Stimulated activated CD8-positive, alpha-beta memory T cell treated with anti-CD3 and anti-CD28 coated beads, Interleukin-7, amount 100 ng/mL, for 24 hours (primary cell): ENCODE data around the gene RANBP6.

Experiments
- DNase-seq: peaks from one replicate; pipeline ENCODE4 v3.0.0-alpha.2; 2020; ENCODE audit warnings: low read depth

Gene RANBP6

DNA sequence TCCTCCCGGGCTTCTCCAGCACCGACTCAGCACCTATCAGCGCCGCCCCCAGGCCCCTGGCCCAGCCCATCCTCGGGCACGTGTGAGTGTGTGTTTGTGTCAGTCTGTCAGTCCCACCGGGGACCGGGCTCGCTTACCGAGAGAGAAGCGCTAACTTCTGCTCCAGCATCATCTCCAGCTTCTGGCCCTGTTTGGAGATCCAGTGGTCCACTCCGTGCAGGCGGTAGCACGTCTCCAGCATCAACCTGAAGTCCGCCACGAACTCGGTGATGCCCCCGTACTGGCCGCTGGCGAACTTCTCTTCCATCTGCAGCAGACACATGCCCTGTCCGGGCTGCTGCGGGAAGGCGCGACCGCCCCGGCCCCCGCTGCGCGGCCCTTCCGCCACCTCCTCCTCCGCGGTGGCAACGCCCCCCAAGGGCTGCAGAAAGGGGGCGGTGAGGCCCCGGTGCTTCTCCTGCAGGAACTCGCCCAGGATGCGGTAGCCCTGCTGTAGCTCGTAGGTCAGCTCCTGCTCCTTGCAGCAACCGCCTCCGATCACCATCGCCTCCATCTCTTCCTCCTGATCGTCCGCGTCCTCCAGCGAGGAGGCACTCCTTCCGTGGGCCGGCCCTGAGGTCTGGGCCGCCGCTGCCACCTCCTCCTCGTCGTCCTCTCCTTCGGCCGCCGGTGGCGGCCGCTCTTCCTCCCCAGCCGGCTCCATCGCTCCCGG, 8.2 kb downstream of the RANBP6 start:
- DNase-seq, result peak; percentile 92

DNA sequence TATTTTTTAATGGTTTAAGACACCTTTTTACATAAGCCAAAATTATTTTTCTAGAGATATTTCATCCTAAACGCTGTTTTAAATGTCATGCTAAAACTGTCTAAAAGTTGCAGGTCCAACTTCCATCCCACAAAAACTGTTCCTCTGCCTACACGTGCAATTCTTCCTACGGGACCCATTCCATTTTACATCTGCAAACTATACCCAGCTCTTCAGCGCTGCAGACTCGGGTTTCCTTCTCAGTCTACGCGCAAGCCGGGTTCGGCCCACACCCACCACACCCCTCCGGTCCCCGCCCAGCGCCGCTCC, 8.7 kb downstream of the RANBP6 start:
- no peak for DNase-seq

DNA sequence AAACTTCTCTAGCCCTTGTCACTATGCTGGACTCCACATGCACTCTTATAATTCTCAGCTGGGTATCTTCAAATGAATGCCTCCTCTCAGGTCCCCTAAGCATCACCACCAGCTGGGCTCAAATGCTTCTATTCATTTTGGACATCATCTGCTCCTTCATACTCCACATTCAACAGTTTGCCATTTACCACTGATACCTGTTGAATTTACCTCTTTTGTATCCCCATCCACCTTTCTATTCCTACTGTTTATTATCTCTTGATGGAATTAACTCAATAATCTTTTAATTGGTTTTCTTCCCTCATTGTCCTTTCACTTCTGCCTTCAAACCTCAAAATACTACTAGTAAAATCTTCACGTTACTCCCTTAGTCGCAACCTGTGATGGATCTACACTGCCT, 14.5 kb downstream of the RANBP6 start:
- DNase-seq, result no peak

DNA sequence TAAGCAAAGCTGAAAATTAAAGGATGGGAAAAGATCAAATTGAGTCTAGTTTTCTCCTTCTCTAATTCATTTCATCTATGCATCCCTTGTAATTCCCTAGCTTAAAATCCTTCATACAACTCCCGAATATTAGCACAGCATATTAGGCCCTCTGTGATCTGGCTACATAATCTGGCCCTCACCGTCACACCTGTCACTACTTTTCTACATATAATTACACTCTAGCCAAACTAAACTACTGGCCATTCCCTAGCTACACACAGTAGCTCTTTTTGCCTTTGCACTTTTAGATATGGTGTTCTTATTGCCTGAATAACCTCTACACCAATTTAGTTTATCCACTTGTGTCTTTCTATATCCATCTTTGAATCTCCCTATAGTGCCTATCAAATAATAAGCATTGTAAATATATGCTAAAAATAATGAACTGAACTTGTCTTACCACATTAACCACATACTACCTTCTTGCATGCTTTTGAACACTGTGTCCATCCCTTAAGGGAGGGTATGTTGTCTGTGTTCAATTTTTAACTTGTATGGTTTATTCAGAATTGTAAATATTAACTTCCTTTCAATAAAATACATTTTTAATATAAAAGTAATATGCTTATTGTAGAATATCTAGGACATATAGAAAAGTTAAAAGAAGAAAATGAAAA, 15.9 kb downstream of the RANBP6 start:
- DNase-seq, result no peak

DNA sequence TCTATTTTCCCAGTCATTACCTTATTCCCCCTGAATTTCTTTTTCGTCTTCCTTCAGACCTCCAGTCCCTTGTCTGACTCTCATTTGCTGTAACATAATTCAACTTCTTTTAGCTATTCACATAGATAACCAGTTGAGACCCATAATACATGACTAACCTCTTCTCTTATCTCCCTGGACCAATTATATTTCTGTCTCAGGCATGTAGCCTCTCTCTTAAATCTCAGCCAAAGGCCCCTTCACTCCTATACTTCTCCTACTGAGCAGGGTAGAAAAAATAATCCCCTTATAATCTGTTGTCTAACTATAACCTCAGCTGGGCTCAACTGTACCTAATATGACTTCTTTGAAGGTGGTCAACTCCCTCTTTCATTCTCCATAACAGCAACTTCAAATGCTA, 20.9 kb downstream of the RANBP6 start:
- DNase-seq, result no peak

DNA sequence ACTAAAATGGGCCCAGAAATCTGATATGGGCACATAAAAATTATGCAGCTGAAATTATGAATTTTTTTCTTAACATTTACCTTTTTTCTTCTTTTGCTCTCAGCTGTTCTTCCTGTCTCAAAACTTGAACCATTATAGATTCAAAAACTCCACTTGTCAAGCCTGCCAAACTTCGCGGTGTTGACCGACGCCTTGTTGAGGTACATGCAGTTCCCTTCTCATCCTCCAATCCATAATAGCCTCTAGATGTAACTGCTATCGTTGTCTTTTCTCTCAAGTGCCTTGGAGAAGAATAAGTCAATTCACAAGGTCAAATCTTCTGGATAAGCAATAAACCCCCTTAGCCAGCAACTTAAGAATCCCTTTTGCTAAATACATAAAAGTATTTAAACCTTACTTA, 27.2 kb downstream of the RANBP6 start:
- DNase-seq, result no peak

DNA sequence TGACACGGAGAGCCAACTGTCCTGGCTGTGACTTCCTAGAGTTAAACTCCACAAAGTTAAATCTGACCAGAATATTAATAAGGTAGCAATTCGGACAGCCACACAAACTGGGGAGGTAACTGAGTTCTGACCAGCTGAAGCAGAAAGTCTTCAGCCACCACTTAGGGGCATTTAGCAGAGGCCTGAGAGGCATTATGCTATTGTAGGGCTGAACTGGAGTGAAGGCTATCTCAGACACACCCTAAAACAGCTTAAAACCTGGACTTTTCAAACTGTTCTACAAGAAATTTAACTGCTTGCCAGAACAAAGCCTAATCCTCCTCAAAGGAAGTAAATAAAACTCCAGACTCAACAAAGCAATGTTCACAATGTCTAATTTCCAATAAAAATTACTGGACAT, 32.4 kb downstream of the RANBP6 start:
- DNase-seq, result no peak

DNA sequence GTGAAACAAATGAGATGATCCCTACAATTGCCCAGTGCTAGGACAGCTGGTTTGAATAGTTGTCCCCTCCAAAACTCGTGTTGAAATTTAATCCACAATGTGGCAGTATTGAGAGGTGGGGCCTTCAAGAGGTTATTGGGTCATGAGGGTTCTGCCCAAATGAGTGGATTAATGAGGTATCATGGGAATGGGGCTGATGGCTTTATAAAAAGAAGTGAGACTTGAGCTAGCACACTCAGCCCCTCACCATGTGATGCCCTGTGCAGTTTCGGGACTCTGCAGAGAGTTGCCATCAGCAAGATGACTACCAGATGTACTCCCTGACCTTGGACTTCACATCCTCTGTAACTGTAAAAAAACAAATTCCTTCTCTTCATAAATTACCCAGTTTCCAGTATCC, 33.1 kb downstream of the RANBP6 start:
- no peak for DNase-seq

DNA sequence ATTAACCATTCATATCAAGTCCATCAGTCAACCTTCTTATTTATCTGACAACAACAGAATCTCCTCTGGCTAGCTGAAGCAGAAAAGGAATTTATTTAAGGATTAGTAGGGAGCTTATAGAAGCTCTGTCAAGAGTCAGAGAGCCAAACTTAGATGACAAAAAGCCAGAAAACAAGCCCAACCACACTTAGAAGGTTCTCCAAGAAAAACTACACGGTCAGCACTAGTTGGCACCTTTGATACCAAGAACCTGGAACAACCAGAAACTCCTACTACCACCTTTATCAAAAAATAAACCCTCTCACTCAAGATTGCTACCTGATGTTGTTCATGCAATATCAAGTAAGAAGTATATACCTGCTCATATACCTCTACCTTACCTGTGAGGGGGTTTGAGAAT, 36.9 kb downstream of the RANBP6 start:
- no peak for DNase-seq

DNA sequence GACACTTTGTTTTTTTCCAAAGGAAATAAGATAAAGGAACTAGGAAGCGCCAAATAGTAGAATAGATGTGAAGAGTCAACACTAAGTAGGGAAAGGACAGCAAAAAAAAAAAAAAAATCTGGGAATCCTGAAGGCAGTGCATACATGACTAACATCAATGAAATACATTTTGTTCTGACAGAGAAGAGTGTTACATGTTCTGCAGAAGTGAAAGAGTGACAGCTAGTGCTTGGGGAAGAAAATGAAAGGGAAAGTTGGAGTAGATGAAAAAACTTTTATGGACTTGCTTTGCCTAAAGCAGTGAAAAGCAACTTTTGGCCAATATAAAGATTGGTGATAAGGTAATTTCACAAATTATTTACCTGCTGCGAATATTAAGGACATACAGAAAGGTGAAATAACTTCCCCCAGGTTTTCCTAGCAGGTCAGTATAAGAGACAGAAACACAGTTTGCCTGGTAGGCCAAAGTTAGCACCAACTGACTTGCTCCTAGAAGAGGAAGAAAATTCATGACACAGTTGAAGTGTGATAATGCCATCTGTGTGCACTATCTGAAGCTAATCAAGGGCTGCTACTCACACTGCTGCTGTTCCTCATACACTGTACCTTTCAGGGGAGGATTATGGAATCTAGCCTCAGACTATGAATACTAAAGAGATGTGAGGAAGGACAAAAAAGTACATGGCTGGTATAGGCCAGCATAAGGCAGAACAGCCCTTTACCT, 38.6 kb downstream of the RANBP6 start:
- no peak for DNase-seq

DNA sequence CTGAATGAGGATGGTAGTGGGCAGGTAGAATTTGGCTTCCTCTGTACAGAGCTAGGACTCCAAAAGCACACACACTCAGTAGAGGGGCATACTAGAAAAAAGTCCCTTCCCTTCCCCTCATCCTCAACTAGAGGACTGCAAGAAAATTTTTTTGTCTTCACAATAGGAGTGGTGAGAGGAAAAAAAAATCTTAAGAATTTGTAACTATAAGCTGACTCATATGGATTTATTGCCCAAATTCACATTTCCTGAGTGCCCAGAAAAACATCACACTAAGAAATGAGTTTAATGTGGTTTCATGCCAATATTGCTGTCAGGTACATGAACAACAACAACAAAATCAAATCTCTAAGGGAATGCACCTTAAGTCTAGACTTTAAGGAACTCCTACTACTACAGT, 43.7 kb downstream of the RANBP6 start:
- DNase-seq, result no peak
